HepG2 (cell line): Measurements from ENCODE around the gene FGFR3. TPM values are rescaled to one million over a fixed set of nuclear protein-coding genes. Genes with fewer than 3 reads are reported as not detected.

ENCODE experiments used
- AGO1 ChIP-seq: fragments of 200-400 bp; formaldehyde crosslinking; IDR thresholded peaks from 2 replicates; pipeline ENCODE4 v1.6.1; 2017; ENCODE audit warnings: mild to moderate bottlenecking, low read depth, low read length, moderate library complexity; ENCODE audit not compliant: poor library complexity, severe bottlenecking
- ISL2 ChIP-seq: sonication (generic); formaldehyde crosslinking; IDR thresholded peaks from 2 replicates; pipeline ENCODE4 v1.5.0; 2020; ENCODE audit warnings: missing genetic modification reagents
- KDM5A ChIP-seq: fragments of 200-600 bp; sonication (generic); IDR thresholded peaks from 2 replicates; pipeline ENCODE4 v1.7.0; 2018; ENCODE audit warnings: antibody characterized with exemption, mild to moderate bottlenecking, low read length, borderline replicate concordance
- LCORL ChIP-seq, 2 experiments: fragments of 450-650 bp in 1 of 2; sonication (generic) in 1 of 2; formaldehyde crosslinking in 1 of 2; IDR thresholded peaks; 2 replicates each; pipeline versions ENCODE4 v1.5.0 to v1.6.1; 2017 to 2020; ENCODE audit warnings: antibody characterized with exemption in 1 of 2, missing genetic modification reagents in 1 of 2
- NFKB2 ChIP-seq: sonication (generic); formaldehyde crosslinking; IDR thresholded peaks from 2 replicates; pipeline ENCODE4 v1.4.0; 2020; ENCODE audit warnings: missing genetic modification reagents, borderline replicate concordance
- PBX3 ChIP-seq: sonication (generic); formaldehyde crosslinking; IDR thresholded peaks from 2 replicates; pipeline ENCODE4 v1.8.1; 2023; ENCODE audit warnings: missing genetic modification reagents, inconsistent platforms, borderline replicate concordance
- POLR2AphosphoS5 ChIP-seq: IDR thresholded peaks from 2 replicates; pipeline ENCODE4 v1.6.1; 2012; ENCODE audit warnings: low read depth, low read length
- PREB ChIP-seq: sonication (generic); formaldehyde crosslinking; IDR thresholded peaks from 2 replicates; pipeline ENCODE4 v1.4.0; 2020; ENCODE audit warnings: missing genetic modification reagents
- SOX6 ChIP-seq, 2 experiments: fragments of 450-650 bp in 1 of 2; sonication (generic) in 1 of 2; formaldehyde crosslinking in 1 of 2; IDR thresholded peaks; 2 replicates each; pipeline versions ENCODE4 v1.4.0 to v1.6.1; 2017 to 2020; ENCODE audit warnings: antibody characterized with exemption in 1 of 2, mild to moderate bottlenecking in 1 of 2, missing genetic modification reagents in 1 of 2
- YEATS4 ChIP-seq: sonication (generic); formaldehyde crosslinking; IDR thresholded peaks from 2 replicates; pipeline ENCODE4 v1.4.0; 2020; ENCODE audit warnings: missing genetic modification reagents, borderline replicate concordance
- ZNF121 ChIP-seq: sonication (generic); formaldehyde crosslinking; IDR thresholded peaks from 2 replicates; pipeline ENCODE4 v1.5.0; 2020; ENCODE audit warnings: mild to moderate bottlenecking, missing genetic modification reagents
- ZNF569 ChIP-seq: sonication (generic); formaldehyde crosslinking; IDR thresholded peaks from 2 replicates; pipeline ENCODE4 v1.5.0; 2020; ENCODE audit warnings: mild to moderate bottlenecking, missing genetic modification reagents, moderate library complexity, borderline replicate concordance
- ZNF598 ChIP-seq: sonication (generic); formaldehyde crosslinking; IDR thresholded peaks from 2 replicates; pipeline ENCODE4 v1.5.1; 2020; ENCODE audit warnings: mild to moderate bottlenecking, missing genetic modification reagents, borderline replicate concordance
- ZNF609 ChIP-seq: sonication (generic); formaldehyde crosslinking; IDR thresholded peaks from 2 replicates; pipeline ENCODE4 v1.4.0; 2020; ENCODE audit warnings: mild to moderate bottlenecking, missing genetic modification reagents, borderline replicate concordance
- ZNF687 ChIP-seq: sonication (generic); formaldehyde crosslinking; IDR thresholded peaks from 2 replicates; pipeline ENCODE4 v1.5.1; 2020; ENCODE audit warnings: mild to moderate bottlenecking, missing genetic modification reagents, moderate library complexity
- ZNF879 ChIP-seq: sonication (generic); formaldehyde crosslinking; IDR thresholded peaks from 2 replicates; pipeline ENCODE4 v1.8.1; 2023; ENCODE audit warnings: missing genetic modification reagents
- polyA plus RNA-seq, 8 experiments: library from polyadenylated mRNA; depleted of rRNA in 3 of 8; stranded (reverse) in 7 of 8; unstranded in 1 of 8; fragments of >200 nt; fragmentation: Illumina TruSeq in 4 of 8; extraction: Trizol in 4 of 8; gene quantifications; 2 replicates each; pipeline versions ENCODE4 v1.2.1 to v1.2.3, GENCODE V29; 2011 to 2016; ENCODE audit warnings: low read depth in 4 of 8, missing spikeins in 1 of 8, mixed read lengths in 1 of 8; ENCODE audit not compliant: insufficient read depth in 1 of 8
- total RNA-seq, 5 experiments: library from RNA; depleted of rRNA; stranded (reverse); fragments of >200 nt; fragmentation: Illumina TruSeq; extraction: Trizol; gene quantifications; 2 replicates each; pipeline ENCODE4 v1.2.3, GENCODE V29; 2016; ENCODE audit warnings: low read depth in 1 of 5

FGFR3 gene
- total and polyA plus RNA-seq, 2 of the 13 experiments (the other 11 are each of a cell fraction or from before 2014, with no cell fraction given) = 103 to 109 TPM

- TF ChIP-seq ZNF609 (CRISPR knock-in tag) (peak; percentile 50; the same call in 1 of the 2 replicates), KDM5A (no peak), LCORL (IDR thresholded peaks at IDR 0.05) (no peak), LCORL (CRISPR knock-in tag; IDR thresholded peaks at IDR 0.05) (peak; percentile 83), AGO1 (no peak), ISL2 (CRISPR knock-in tag) (peak; percentile 47; the same call in 1 of the 2 replicates), ZNF598 (CRISPR knock-in tag) (0 out of 2 replicates have a peak, but pooled peaks have one; percentile 53), SOX6 (IDR thresholded peaks at IDR 0.05) (no peak), SOX6 (CRISPR knock-in tag; IDR thresholded peaks at IDR 0.05) (peak; percentile 86), PBX3 (CRISPR knock-in tag) (no peak), ZNF569 (no peak), NFKB2 (CRISPR knock-in tag) (peak; percentile 56; the same call in 1 of the 2 replicates), YEATS4 (peak; percentile 57; the same call in 1 of the 2 replicates), POLR2AphosphoS5 (no peak), ZNF879 (no peak), ZNF121 (CRISPR knock-in tag) (no peak), ZNF687 (peak; percentile 16), PREB (CRISPR knock-in tag) (no peak)
Measured at GRCh38 chr4:1777822-1778641, 15.1 kb upstream of the FGFR3 start (continued).
